HL-60 (cell line): ENCODE measurements around the gene MAPKAPK5.

Experiments
- CTCF ChIP-seq: IDR thresholded peaks from one replicate; pipeline ENCODE4 v1.5.1; 2011; ENCODE audit warnings: low read length, control low read depth, inconsistent platforms; ENCODE audit not compliant: insufficient read depth
- POLR2AphosphoS5 ChIP-seq: IDR thresholded peaks from 2 replicates; pipeline ENCODE4 v1.6.1; 2012; ENCODE audit warnings: low read depth
- TF ChIP-seq, protein P1 (sequence below): IDR thresholded peaks from 2 replicates; pipeline ENCODE4 v1.6.1; 2012; ENCODE audit warnings: low read depth; ENCODE audit not compliant: insufficient replicate concordance

DNA sequence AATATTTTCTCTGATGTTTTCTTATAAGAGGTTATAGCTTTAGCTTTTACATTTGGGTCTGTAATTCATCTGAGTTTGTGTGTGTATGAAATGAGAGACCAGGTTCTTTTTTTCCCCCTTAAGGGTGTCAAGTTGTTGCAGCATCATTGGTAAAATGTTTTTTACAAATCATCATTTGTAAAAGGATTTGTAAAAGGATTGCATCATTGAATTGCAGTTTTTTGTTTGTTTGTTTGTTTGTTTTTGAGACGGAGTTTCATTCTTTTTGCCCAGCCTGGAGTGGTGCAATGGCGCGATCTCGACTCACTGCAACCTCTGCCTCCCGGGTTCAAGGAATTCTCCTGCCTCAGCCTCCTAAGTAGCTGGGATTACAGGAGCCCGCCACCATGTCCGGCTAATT lies 31.1 kb downstream of the MAPKAPK5 start:
- TF ChIP-seq, protein P1, sequence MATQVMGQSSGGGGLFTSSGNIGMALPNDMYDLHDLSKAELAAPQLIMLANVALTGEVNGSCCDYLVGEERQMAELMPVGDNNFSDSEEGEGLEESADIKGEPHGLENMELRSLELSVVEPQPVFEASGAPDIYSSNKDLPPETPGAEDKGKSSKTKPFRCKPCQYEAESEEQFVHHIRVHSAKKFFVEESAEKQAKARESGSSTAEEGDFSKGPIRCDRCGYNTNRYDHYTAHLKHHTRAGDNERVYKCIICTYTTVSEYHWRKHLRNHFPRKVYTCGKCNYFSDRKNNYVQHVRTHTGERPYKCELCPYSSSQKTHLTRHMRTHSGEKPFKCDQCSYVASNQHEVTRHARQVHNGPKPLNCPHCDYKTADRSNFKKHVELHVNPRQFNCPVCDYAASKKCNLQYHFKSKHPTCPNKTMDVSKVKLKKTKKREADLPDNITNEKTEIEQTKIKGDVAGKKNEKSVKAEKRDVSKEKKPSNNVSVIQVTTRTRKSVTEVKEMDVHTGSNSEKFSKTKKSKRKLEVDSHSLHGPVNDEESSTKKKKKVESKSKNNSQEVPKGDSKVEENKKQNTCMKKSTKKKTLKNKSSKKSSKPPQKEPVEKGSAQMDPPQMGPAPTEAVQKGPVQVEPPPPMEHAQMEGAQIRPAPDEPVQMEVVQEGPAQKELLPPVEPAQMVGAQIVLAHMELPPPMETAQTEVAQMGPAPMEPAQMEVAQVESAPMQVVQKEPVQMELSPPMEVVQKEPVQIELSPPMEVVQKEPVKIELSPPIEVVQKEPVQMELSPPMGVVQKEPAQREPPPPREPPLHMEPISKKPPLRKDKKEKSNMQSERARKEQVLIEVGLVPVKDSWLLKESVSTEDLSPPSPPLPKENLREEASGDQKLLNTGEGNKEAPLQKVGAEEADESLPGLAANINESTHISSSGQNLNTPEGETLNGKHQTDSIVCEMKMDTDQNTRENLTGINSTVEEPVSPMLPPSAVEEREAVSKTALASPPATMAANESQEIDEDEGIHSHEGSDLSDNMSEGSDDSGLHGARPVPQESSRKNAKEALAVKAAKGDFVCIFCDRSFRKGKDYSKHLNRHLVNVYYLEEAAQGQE, result no peak
- TF ChIP-seq CTCF, result no peak
- no peak for TF ChIP-seq POLR2AphosphoS5
